ENCODE results near the gene NDUFAF3. TPM values are rescaled to one million over a fixed set of nuclear protein-coding genes. Genes with fewer than 3 reads are reported as not detected.

Gene NDUFAF3
- total RNA-seq: 100 to 1,000 TPM; 154 to 186 (median 167) TPM
- 100 to 1,000 TPM; 184 to 280 TPM for polyA plus RNA-seq
- long read RNA-seq, donor 1, transcript NDUFAF3-202 (5 exons, 2,012 nt): major isoform, 166 of 204 reads
- long read RNA-seq, donor 1, partial matches to known transcripts: 3 of 204 reads
- long read RNA-seq, donor 1, other reads (novel, unspliced or antisense): 32 of 204 reads
- long read RNA-seq, donor 2, transcript NDUFAF3-202 (5 exons, 2,012 nt): major isoform, 194 of 244 reads
- long read RNA-seq, donor 2, partial matches to known transcripts: 8 of 244 reads
- long read RNA-seq, donor 2, other reads (novel, unspliced or antisense): 36 of 244 reads
- long read RNA-seq, donor 3, transcript NDUFAF3-202 (5 exons, 2,012 nt): major isoform, 96 of 115 reads
- long read RNA-seq, donor 3, partial matches to known transcripts: 3 of 115 reads
- long read RNA-seq, donor 3, other reads (novel, unspliced or antisense): 10 of 115 reads

DNA sequence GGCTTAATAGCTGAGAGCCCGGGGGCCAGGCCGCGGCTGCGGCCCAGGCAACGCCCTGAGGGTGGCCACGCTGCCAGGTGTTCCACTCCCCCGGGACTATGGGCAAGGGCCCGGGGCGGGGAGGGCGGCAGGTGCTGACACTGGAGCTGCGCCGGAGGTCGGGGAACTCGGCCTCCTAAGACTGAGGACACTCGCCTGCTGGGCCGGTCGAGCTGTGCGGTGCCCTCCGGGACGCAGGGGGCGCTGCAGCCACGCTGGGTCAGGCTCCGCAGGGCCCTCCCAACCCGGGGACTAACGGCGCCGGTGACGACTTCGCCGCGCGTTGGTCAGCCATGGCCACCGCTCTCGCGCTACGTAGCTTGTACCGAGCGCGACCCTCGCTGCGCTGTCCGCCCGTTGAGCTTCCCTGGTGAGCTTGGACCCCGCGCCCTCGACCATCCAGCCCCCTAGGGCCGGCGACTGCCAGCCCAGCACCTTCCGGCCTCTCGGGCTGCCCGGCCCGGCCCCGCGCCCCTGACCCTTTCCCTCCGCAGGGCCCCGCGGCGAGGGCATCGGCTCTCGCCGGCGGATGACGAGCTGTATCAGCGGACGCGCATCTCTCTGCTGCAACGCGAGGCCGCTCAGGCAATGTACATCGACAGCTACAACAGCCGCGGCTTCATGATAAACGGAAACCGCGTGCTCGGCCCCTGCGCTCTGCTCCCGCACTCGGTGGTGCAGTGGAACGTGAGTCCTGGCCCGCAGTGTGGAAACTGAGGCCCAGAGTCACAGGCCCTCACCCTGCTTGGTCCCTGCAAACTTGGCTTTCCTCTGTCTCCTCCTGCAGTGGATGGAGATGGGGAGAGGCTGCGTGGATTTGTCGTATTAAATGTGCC is at the start of gene NDUFAF3:
Gene NDUFAF3 (plus strand): TSS at position 309 of the 875 bp plus-strand sequence. CDS start 24 bp downstream, at position 333.
- H3K27ac ChIP-seq: peak within 1 kb of the TSS; percentile 98 to 100 (median 100)
- intact Hi-C loops (cut with DNase I): loop anchor here in 3 of 10 donors (1.0 to 10.0 kb wide), 3 partner anchors 33 to 403 kb away; partner anchors contain the start of genes AMT (in 1 of the 3) and NICN1 (in 1 of the 3)
- peaks cover 8 to 72% (median 49%) of the 10 kb centered on the region in 9 donors for H3K4me1 ChIP-seq
- H3K36me3 ChIP-seq: peaks cover 0 to 43% (median 31%) of the 10 kb centered on the region in 9 donors
- TF ChIP-seq, protein P1, sequence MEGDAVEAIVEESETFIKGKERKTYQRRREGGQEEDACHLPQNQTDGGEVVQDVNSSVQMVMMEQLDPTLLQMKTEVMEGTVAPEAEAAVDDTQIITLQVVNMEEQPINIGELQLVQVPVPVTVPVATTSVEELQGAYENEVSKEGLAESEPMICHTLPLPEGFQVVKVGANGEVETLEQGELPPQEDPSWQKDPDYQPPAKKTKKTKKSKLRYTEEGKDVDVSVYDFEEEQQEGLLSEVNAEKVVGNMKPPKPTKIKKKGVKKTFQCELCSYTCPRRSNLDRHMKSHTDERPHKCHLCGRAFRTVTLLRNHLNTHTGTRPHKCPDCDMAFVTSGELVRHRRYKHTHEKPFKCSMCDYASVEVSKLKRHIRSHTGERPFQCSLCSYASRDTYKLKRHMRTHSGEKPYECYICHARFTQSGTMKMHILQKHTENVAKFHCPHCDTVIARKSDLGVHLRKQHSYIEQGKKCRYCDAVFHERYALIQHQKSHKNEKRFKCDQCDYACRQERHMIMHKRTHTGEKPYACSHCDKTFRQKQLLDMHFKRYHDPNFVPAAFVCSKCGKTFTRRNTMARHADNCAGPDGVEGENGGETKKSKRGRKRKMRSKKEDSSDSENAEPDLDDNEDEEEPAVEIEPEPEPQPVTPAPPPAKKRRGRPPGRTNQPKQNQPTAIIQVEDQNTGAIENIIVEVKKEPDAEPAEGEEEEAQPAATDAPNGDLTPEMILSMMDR (IDR thresholded peaks at IDR 0.05): peak; percentile 92 to 100 (median 99)
- no peaks in the 10 kb centered on the region for H3K27me3 ChIP-seq
- no peaks in the 10 kb centered on the region for H3K9me3 ChIP-seq
- 0% methylated on average over 73 to 83 of the region's 83 CpGs for WGBS, 2 donors
- peak; percentile 92 to 95 for DNase-seq
- peak; percentile 82 to 91 (median 89) for ATAC-seq
- peak within 1 kb of the TSS; percentile 69 to 99 (median 92) for H3K4me3 ChIP-seq

DNA sequence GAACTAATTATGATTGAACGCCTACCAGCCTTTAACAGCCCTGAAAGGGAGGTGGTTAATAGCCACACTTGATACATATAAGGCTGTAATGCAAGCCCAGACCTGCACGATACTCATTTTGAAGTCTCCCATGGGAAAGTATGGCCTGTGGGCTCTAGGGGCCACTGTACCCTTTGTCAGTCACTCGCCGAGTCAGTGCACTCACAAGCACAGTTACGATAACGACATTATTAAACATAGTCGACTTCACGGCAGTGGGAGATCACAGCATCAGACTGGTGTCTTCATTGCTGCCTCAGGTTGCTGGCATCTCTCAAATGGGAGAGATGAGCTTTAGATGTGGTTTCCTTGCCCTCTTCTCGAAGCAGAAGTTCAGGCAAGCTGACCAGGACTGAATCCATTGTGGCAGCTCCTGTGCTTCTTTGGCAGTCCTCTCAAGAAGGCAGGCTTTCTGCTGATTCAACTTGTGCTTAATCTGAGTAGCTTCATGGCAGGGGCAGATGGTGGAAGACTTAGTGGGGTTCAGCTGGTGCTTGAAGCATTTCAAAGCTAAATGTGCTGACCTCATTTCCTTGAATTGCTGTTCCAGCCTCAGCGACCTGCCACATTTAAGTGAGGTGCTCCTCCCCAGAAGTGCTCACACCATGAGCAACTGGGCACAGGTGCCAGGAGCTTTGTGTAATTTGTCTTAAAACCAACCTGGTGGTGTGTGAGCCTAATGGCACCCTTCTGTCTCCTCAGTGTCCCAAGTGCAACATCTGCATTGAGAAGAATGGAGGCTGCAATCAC is 47.7 kb upstream of the NDUFAF3 start:
- DNase-seq (no peak), ATAC-seq (no peak)
- TF ChIP-seq, protein P1 (IDR thresholded peaks at IDR 0.05): no peak
- peaks cover 17 to 99% (median 82%) of the 10 kb centered on the region in 9 donors for H3K36me3 ChIP-seq
- WGBS, 2 donors: 92 to 93% methylated on average over 10 of the region's 10 CpGs
- H3K4me1 ChIP-seq: no peaks in the 10 kb centered on the region
- H3K27me3 ChIP-seq: no peaks in the 10 kb centered on the region
- no peak overlapping the region for H3K27ac ChIP-seq
- H3K4me3 ChIP-seq: no peak overlapping the region
- no peaks in the 10 kb centered on the region for H3K9me3 ChIP-seq
- intact Hi-C loops (cut with DNase I): no loop called here

- 93 to 94% methylated on average over 3 of the region's 3 CpGs for WGBS, 2 donors
- TF ChIP-seq, protein P1 (IDR thresholded peaks at IDR 0.05): no peak
- H3K4me1 ChIP-seq: peaks cover 0 to 16% (median 0%) of the 10 kb centered on the region in 9 donors
- H3K9me3 ChIP-seq: no peaks in the 10 kb centered on the region
- DNase-seq (no peak), ATAC-seq (peak in 1 of 8 donors; percentile 32)
- peaks cover 6 to 99% (median 74%) of the 10 kb centered on the region in 9 donors for H3K36me3 ChIP-seq
- H3K27me3 ChIP-seq: no peaks in the 10 kb centered on the region
- no peak overlapping the region for H3K27ac ChIP-seq
- intact Hi-C loops (cut with DNase I): no loop called here
- H3K4me3 ChIP-seq: no peak overlapping the region
Observed at GRCh38 chr3:48979451-48979850, 42.5 kb upstream of the NDUFAF3 start.

All from heart right ventricle (tissue), 16 donors.